ENCODE measurements around the gene MSL2. TPM values are rescaled to one million over a fixed set of nuclear protein-coding genes. Genes with fewer than 3 reads are reported as not detected.

The MSL2 gene
- total and polyA plus RNA-seq, 2 of the 8 experiments (the other 6 are each of a cell fraction or from before 2014, with no cell fraction given): 9.1 to 41.8 TPM

GRCh38 chr3:136162322-136162721, 33.8 kb downstream of the MSL2 start:
- Histone ChIP-seq H3K27ac (ENCODE audit: low read depth, low read length) (no peak overlapping the region), H4K20me1 (replicated peaks in 1 of 2; ENCODE audit: control insufficient read depth in 1 of 2, insufficient read depth in 2 of 2, low read length in 2 of 2) (peaks cover 1 to 5% of the 10 kb centered on the region in 2 experiments), H2AK5ac (ENCODE audit: low read depth, low read length) (no peak overlapping the region), H3K9ac (replicated peaks in 1 of 4; ENCODE audit: extremely low read depth in 1 of 4, low read depth in 3 of 4, low read length in 3 of 4) (no peak overlapping the region), H2AFZ (ENCODE audit: low read length) (no peak overlapping the region), H3K4me1 (replicated peaks in 1 of 4; ENCODE audit: control insufficient read depth in 3 of 4, insufficient read depth in 4 of 4, low read length in 3 of 4) (peaks cover 0 to 4% (median 0%) of the 10 kb centered on the region in 4 experiments; a peak in 2 of 7 replicates), H3K18ac (ENCODE audit: extremely low read depth, low read length) (no peak overlapping the region), H3K27me3 (replicated peaks in 1 of 4; ENCODE audit: control insufficient read depth in 3 of 4, extremely low read depth in 1 of 4, insufficient read depth in 3 of 4, low read length in 3 of 4) (no peaks in the 10 kb centered on the region), H4K8ac (ENCODE audit: extremely low read depth, insufficient read depth, low read length) (no peak overlapping the region; the same call in 1 of the 2 replicates), H3K79me2 (ENCODE audit: control insufficient read depth in 1 of 2, insufficient read depth in 2 of 2, low read length in 2 of 2) (peaks cover 17 to 96% of the 10 kb centered on the region in 2 experiments), H3K36me3 (ENCODE audit: control insufficient read depth in 2 of 4, insufficient read depth in 4 of 4, low read length in 3 of 4) (no peaks in the 10 kb centered on the region), H3K14ac (ENCODE audit: insufficient read length) (no peak overlapping the region), H3K4me2 (ENCODE audit: insufficient read depth in 1 of 2, low read depth in 2 of 2, low read length in 2 of 2) (no peak overlapping the region), H4K5ac (ENCODE audit: insufficient read length, low read depth, low read length) (no peak overlapping the region), H4K91ac (replicated peaks; ENCODE audit: insufficient read length, low read length) (no peak overlapping the region), H3K79me1 (ENCODE audit: low read depth, low read length) (no peaks in the 10 kb centered on the region; the same call in 1 of the 2 replicates), H2BK120ac (replicated peaks; ENCODE audit: low read depth, low read length) (no peak overlapping the region), H3K9me3 (ENCODE audit: insufficient read depth in 2 of 2, low read depth in 1 of 2, low read length in 1 of 2) (no peaks in the 10 kb centered on the region), H2BK20ac (ENCODE audit: low read length) (no peak overlapping the region), H3K23me2 (ENCODE audit: low read depth, low read length) (no peaks in the 10 kb centered on the region), H2BK5ac (ENCODE audit: low read depth, low read length) (no peak overlapping the region), H3K4ac (replicated peaks; ENCODE audit: insufficient read length, low read depth, low read length) (no peak overlapping the region), H2BK15ac (ENCODE audit: low read length) (no peak overlapping the region), H3K4me3 (ENCODE audit: extremely low read depth in 1 of 4, insufficient read depth in 2 of 4, low read depth in 3 of 4, low read length in 4 of 4) (no peak overlapping the region), H3K56ac (replicated peaks; ENCODE audit: insufficient read length, low read depth, low read length) (no peak overlapping the region), H3K23ac (ENCODE audit: insufficient read length) (no peak overlapping the region), H2BK12ac (ENCODE audit: low read depth, low read length) (no peak overlapping the region)
- TF ChIP-seq EZH2 (IDR thresholded peaks at IDR 0.05; ENCODE audit: low read depth, low read length, severe bottlenecking) (no peak), MAFK (IDR thresholded peaks at IDR 0.05; ENCODE audit: low read depth, low read length) (no peak), GTF2F1 (IDR thresholded peaks at IDR 0.05; ENCODE audit: borderline replicate concordance, low read depth, low read length) (no peak), NANOG (IDR thresholded peaks at IDR 0.05; ENCODE audit: insufficient read depth, low read depth, low read length, poor library complexity, severe bottlenecking) (no peak), JUND (IDR thresholded peaks at IDR 0.05; ENCODE audit: low read length) (no peak), RBBP5 (IDR thresholded peaks at IDR 0.05; ENCODE audit: borderline replicate concordance, low read depth, low read length) (no peak), SAP30 (IDR thresholded peaks at IDR 0.05; ENCODE audit: insufficient read depth, insufficient replicate concordance, low read length) (no peak), NRF1 (IDR thresholded peaks at IDR 0.05; ENCODE audit: low read depth, low read length) (no peak), RAD21 (IDR thresholded peaks at IDR 0.05 in 1 of 2, conservative IDR thresholded peaks at IDR 0.05 in 1 of 2; ENCODE audit: low read depth in 2 of 2, low read length in 2 of 2) (no peak), KDM4A (IDR thresholded peaks at IDR 0.05; ENCODE audit: low read depth, low read length, severe bottlenecking) (no peak)
- TF ChIP-seq, protein P1, sequence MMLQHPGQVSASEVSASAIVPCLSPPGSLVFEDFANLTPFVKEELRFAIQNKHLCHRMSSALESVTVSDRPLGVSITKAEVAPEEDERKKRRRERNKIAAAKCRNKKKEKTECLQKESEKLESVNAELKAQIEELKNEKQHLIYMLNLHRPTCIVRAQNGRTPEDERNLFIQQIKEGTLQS (IDR thresholded peaks at IDR 0.05; ENCODE audit: insufficient read depth, low read depth, low read length): no peak
- CTCF ChIA-PET (ENCODE audit: partially characterized antibody): interaction anchor here (0.6 to 0.9 kb wide), 2 partner anchors 11 to 31 kb away, joined by 3 read pairs; no protein-coding TSS in a partner anchor
- POLR2A ChIA-PET (ENCODE audit: partially characterized antibody): no interaction called here
- 99% methylated on average over 7 of the region's 7 CpGs; no CpG with 5 or more reads in 1 of the 2 experiments for WGBS, 2 experiments (ENCODE audit: extremely low coverage in 1 of 2, insufficient coverage in 1 of 2, insufficient read length in 1 of 2, insufficient replicate concordance in 2 of 2, low coverage in 1 of 2, low lambda C conversion rate in 2 of 2, missing lambda C conversion rate in 1 of 2)
- FAIRE-seq (no peak), DNase-seq (ENCODE audit: low read depth in 1 of 2, low spot score in 2 of 2) (no peak)
